ENCODE results near the gene IMPA2. TPM values are rescaled to one million over a fixed set of nuclear protein-coding genes. Genes with fewer than 3 reads are reported as not detected.

IMPA2 gene
- total and polyA plus RNA-seq, 4 donors = 43.4 to 65.4 (median 61.5) TPM

DNA sequence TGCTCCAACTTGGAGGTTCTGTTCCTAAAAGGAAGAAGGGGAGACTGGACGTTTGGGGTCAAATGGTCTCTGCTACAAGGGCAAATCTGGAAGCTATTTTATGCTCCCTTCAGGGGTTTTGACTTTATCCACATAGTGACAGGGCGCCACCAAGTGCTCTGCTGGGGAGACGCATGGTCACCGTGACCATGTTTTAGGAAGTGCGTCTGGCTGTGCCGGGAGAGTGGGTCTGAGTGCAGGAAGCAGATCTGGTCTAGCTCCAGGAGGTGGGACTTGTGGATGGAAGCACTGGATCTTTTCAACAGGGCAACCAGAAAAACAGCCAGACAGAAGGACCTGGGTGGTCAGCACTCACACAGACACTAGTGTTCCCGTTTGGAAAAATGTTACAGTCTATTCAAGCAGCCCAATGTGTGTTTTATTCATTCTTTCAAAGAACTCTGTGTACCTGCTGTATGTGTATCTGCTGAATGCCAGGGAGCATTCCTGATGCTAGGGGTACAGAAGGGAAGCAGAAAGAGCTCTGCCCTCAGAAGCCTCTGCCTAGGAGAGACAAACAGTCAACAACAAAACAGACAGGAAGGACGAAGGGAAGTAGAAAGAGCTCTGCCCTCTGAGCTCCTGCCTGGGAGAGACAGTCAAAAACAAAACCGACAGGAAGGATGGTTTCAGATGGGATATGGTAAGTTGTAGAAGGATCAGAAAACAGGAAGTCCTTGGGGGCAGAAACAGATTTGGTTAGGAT lies 14.3 kb downstream of the IMPA2 start:
- H3K27ac ChIP-seq (ENCODE audit: low read depth in 1 of 2, low read length in 1 of 2) = peak overlapping the region in 1 of 2 donors; percentile 68
- TF ChIP-seq, protein P1, sequence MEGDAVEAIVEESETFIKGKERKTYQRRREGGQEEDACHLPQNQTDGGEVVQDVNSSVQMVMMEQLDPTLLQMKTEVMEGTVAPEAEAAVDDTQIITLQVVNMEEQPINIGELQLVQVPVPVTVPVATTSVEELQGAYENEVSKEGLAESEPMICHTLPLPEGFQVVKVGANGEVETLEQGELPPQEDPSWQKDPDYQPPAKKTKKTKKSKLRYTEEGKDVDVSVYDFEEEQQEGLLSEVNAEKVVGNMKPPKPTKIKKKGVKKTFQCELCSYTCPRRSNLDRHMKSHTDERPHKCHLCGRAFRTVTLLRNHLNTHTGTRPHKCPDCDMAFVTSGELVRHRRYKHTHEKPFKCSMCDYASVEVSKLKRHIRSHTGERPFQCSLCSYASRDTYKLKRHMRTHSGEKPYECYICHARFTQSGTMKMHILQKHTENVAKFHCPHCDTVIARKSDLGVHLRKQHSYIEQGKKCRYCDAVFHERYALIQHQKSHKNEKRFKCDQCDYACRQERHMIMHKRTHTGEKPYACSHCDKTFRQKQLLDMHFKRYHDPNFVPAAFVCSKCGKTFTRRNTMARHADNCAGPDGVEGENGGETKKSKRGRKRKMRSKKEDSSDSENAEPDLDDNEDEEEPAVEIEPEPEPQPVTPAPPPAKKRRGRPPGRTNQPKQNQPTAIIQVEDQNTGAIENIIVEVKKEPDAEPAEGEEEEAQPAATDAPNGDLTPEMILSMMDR (IDR thresholded peaks at IDR 0.05; ENCODE audit: control extremely low read depth, extremely low read depth) = peak; percentile 90
- WGBS, 2 donors = 4 to 9% methylated on average over 9 of the region's 9 CpGs

GRCh38 chr18:11996190-11996754 lies 15.0 kb downstream of the IMPA2 start:
- TF ChIP-seq, protein P1 (IDR thresholded peaks at IDR 0.05; ENCODE audit: control extremely low read depth, extremely low read depth) = no peak
- H3K4me3 ChIP-seq = no peak overlapping the region
- no peaks in the 10 kb centered on the region for H3K27me3 ChIP-seq (ENCODE audit: control insufficient read depth in 3 of 3, insufficient read depth in 3 of 3, low read length in 2 of 3)
- H3K9me3 ChIP-seq (ENCODE audit: control insufficient read depth in 4 of 4, insufficient read depth in 3 of 4, low read length in 3 of 4) = no peaks in the 10 kb centered on the region
- H3K27ac ChIP-seq (ENCODE audit: low read depth in 1 of 2, low read length in 1 of 2) = peak overlapping the region in 1 of 2 donors; percentile 68
- H3K4me1 ChIP-seq (ENCODE audit: control insufficient read depth in 5 of 5, insufficient read depth in 5 of 5, low read length in 5 of 5) = peaks cover 0 to 22% (median 16%) of the 10 kb centered on the region in 5 donors
- no peak overlapping the region for H3K9ac ChIP-seq (ENCODE audit: insufficient read depth in 1 of 2, low read length in 2 of 2)
- H3K36me3 ChIP-seq (ENCODE audit: control insufficient read depth in 4 of 4, insufficient read depth in 4 of 4, low read length in 4 of 4) = peaks cover 0 to 5% (median under 1%) of the 10 kb centered on the region in 4 donors
- no peak for DNase-seq
- WGBS, 2 donors = 73 to 81% methylated on average over 9 of the region's 9 CpGs
- no peak for ATAC-seq (ENCODE audit: insufficient read depth, low FRiP score)

More for the DNA sequence above, 14.3 kb downstream of the IMPA2 start:
- DNase-seq = peak; percentile 80 to 88 (median 80)
- Histone ChIP-seq H3K36me3 (ENCODE audit: control insufficient read depth in 4 of 4, insufficient read depth in 4 of 4, low read length in 4 of 4) (peaks cover 0 to 3% (median 0%) of the 10 kb centered on the region in 4 donors), H3K27me3 (ENCODE audit: control insufficient read depth in 3 of 3, insufficient read depth in 3 of 3, low read length in 2 of 3) (no peaks in the 10 kb centered on the region), H3K9me3 (ENCODE audit: control insufficient read depth in 4 of 4, insufficient read depth in 3 of 4, low read length in 3 of 4) (no peaks in the 10 kb centered on the region), H3K9ac (ENCODE audit: insufficient read depth in 1 of 2, low read length in 2 of 2) (peak overlapping the region in 1 of 2 donors; percentile 28), H3K4me1 (ENCODE audit: control insufficient read depth in 5 of 5, insufficient read depth in 5 of 5, low read length in 5 of 5) (peaks cover 0 to 22% (median 16%) of the 10 kb centered on the region in 5 donors), H3K4me3 (no peak overlapping the region)
- peak; percentile 79 for ATAC-seq (ENCODE audit: insufficient read depth, low FRiP score)

DNA sequence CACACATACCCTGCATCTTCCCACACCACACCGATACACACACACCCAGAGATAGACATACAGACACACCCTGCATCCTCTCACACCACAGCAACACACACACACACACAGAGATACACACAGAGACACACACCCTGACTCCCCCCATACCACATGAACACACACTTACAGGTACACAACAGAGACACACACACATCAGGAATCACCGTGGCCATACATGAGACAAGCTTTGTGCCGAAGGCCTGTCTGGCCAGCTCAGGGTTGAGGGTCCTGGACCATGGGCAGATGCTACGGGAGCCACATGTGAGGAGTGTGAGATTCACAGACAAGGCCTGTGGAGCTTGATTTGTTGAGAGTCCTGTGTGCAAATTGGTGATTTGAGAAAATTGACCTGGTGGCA lies 15.6 kb downstream of the IMPA2 start:
- H3K27ac ChIP-seq (ENCODE audit: low read depth in 1 of 2, low read length in 1 of 2) = no peak overlapping the region
- TF ChIP-seq, protein P1 (IDR thresholded peaks at IDR 0.05; ENCODE audit: control extremely low read depth, extremely low read depth) = no peak
- no peak overlapping the region for H3K9ac ChIP-seq (ENCODE audit: insufficient read depth in 1 of 2, low read length in 2 of 2)
- ATAC-seq (ENCODE audit: insufficient read depth, low FRiP score) (no peak), DNase-seq (no peak)
- H3K4me3 ChIP-seq = no peak overlapping the region
- H3K27me3 ChIP-seq (ENCODE audit: control insufficient read depth in 3 of 3, insufficient read depth in 3 of 3, low read length in 2 of 3) = no peaks in the 10 kb centered on the region
- H3K9me3 ChIP-seq (ENCODE audit: control insufficient read depth in 4 of 4, insufficient read depth in 3 of 4, low read length in 3 of 4) = no peaks in the 10 kb centered on the region
- H3K4me1 ChIP-seq (ENCODE audit: control insufficient read depth in 5 of 5, insufficient read depth in 5 of 5, low read length in 5 of 5) = peaks cover 0 to 22% (median 16%) of the 10 kb centered on the region in 5 donors
- WGBS, 2 donors = 98 to 99% methylated on average over 4 of the region's 4 CpGs
- H3K36me3 ChIP-seq (ENCODE audit: control insufficient read depth in 4 of 4, insufficient read depth in 4 of 4, low read length in 4 of 4) = peaks cover 0 to 8% (median 5%) of the 10 kb centered on the region in 4 donors
